KMS-11 (cell line): ENCODE results near the gene KCNIP1.

Source experiments
- H2AFZ ChIP-seq: fragments of 200-600 bp; sonication (generic); 2 replicates; pipeline ENCODE4 v1.6.1; 2016; ENCODE audit warnings: antibody characterized with exemption, mixed run types, low read depth
- H3K27ac ChIP-seq: fragments of 200-600 bp; sonication (generic); 2 replicates; pipeline ENCODE4 v1.6.1; 2016; ENCODE audit warnings: mild to moderate bottlenecking, mixed run types
- H3K27me3 ChIP-seq: fragments of 200-600 bp; sonication (generic); 2 replicates; pipeline ENCODE4 v1.6.1; 2017; ENCODE audit warnings: mild to moderate bottlenecking, low read depth, mixed run types, moderate library complexity; ENCODE audit not compliant: insufficient read depth
- H3K36me3 ChIP-seq: fragments of 200-600 bp; sonication (generic); 2 replicates; pipeline ENCODE4 v1.6.1; 2017; ENCODE audit warnings: mild to moderate bottlenecking, mixed run types; ENCODE audit not compliant: insufficient read depth
- H3K4me1 ChIP-seq: fragments of 200-600 bp; sonication (generic); 2 replicates; pipeline ENCODE4 v1.6.1; 2016; ENCODE audit warnings: mild to moderate bottlenecking, low read depth, mixed run types; ENCODE audit not compliant: poor library complexity, severe bottlenecking
- H3K4me2 ChIP-seq: fragments of 200-600 bp; sonication (generic); 2 replicates; pipeline ENCODE4 v1.7.0; 2016; ENCODE audit warnings: mild to moderate bottlenecking, mixed run types
- H3K4me3 ChIP-seq: fragments of 200-600 bp; sonication (generic); IDR thresholded peaks from 2 replicates; pipeline ENCODE4 v1.6.1; 2017; ENCODE audit warnings: low read depth, low read length, mixed read lengths; ENCODE audit not compliant: insufficient read depth
- H3K79me2 ChIP-seq: fragments of 200-600 bp; sonication (generic); 2 replicates; pipeline ENCODE4 v1.6.1; 2016; ENCODE audit warnings: low read depth, mixed run types; ENCODE audit not compliant: insufficient read depth
- H3K9ac ChIP-seq: fragments of 200-600 bp; sonication (generic); 2 replicates; pipeline ENCODE4 v1.6.1; 2016; ENCODE audit warnings: mild to moderate bottlenecking, mixed run types
- H4K20me1 ChIP-seq: fragments of 200-600 bp; sonication (generic); 2 replicates; pipeline ENCODE4 v1.6.1; 2016; ENCODE audit warnings: mild to moderate bottlenecking, mixed run types; ENCODE audit not compliant: insufficient read depth
- TF ChIP-seq, protein P1 (sequence below): fragments of 200-600 bp; sonication (generic); conservative IDR thresholded peaks from 2 replicates; pipeline ENCODE4 v1.6.1; 2017; ENCODE audit warnings: low read depth, mild to moderate bottlenecking, antibody characterized with exemption, low read length, moderate library complexity, mixed read lengths

Gene KCNIP1

DNA sequence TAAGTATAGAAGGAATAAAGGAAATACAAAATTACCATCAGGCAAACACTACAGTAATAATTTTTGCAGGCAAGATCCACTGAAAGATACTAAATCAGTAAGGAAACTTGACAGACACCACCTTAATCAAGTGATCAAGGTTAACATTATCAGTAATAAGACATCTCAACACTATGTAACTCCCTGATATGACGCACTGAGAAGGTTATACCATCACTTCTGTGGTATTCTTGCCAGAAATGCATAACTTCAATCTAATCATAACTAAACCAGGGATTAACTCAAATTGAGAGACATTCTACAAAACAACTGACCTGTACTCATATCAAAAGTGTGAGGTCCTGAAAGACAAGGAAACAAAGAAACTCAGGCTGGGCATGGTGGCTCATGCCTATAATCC, 227.2 kb downstream of the KCNIP1 start:
- no peaks in the 10 kb centered on the region for H3K79me2 ChIP-seq
- no peak overlapping the region for H3K9ac ChIP-seq
- no peak overlapping the region for H3K27ac ChIP-seq
- H3K4me2 ChIP-seq = no peak overlapping the region
- no peaks in the 10 kb centered on the region for H4K20me1 ChIP-seq
- no peak overlapping the region for H3K4me3 ChIP-seq
- no peaks in the 10 kb centered on the region for H3K4me1 ChIP-seq
- TF ChIP-seq, protein P1, sequence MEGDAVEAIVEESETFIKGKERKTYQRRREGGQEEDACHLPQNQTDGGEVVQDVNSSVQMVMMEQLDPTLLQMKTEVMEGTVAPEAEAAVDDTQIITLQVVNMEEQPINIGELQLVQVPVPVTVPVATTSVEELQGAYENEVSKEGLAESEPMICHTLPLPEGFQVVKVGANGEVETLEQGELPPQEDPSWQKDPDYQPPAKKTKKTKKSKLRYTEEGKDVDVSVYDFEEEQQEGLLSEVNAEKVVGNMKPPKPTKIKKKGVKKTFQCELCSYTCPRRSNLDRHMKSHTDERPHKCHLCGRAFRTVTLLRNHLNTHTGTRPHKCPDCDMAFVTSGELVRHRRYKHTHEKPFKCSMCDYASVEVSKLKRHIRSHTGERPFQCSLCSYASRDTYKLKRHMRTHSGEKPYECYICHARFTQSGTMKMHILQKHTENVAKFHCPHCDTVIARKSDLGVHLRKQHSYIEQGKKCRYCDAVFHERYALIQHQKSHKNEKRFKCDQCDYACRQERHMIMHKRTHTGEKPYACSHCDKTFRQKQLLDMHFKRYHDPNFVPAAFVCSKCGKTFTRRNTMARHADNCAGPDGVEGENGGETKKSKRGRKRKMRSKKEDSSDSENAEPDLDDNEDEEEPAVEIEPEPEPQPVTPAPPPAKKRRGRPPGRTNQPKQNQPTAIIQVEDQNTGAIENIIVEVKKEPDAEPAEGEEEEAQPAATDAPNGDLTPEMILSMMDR = no peak
- H2AFZ ChIP-seq = no peak overlapping the region
- no peaks in the 10 kb centered on the region for H3K36me3 ChIP-seq
- no peaks in the 10 kb centered on the region for H3K27me3 ChIP-seq

DNA sequence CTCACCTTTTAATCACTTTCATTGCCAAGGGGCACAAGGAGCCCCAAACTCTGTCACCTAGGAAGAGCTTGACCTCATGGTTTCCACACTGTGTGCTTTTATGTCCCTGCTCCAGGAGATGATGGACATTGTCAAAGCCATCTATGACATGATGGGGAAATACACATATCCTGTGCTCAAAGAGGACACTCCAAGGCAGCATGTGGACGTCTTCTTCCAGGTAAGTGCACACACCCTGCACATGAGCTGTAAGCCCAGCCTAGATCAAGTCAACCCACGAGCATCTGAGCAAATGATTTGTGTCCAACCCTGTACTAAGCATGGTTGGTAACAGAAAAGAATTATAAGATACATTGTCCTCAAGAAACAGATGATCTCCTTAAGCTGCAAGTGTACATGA, 228.9 kb downstream of the KCNIP1 start:
- H3K79me2 ChIP-seq = no peaks in the 10 kb centered on the region
- no peak overlapping the region for H3K4me3 ChIP-seq
- no peak overlapping the region for H2AFZ ChIP-seq
- H4K20me1 ChIP-seq = no peaks in the 10 kb centered on the region
- no peaks in the 10 kb centered on the region for H3K36me3 ChIP-seq
- no peaks in the 10 kb centered on the region for H3K27me3 ChIP-seq
- H3K27ac ChIP-seq = no peak overlapping the region
- H3K4me1 ChIP-seq = no peaks in the 10 kb centered on the region
- H3K4me2 ChIP-seq = no peak overlapping the region
- no peak overlapping the region for H3K9ac ChIP-seq
- TF ChIP-seq, protein P1 = no peak

DNA sequence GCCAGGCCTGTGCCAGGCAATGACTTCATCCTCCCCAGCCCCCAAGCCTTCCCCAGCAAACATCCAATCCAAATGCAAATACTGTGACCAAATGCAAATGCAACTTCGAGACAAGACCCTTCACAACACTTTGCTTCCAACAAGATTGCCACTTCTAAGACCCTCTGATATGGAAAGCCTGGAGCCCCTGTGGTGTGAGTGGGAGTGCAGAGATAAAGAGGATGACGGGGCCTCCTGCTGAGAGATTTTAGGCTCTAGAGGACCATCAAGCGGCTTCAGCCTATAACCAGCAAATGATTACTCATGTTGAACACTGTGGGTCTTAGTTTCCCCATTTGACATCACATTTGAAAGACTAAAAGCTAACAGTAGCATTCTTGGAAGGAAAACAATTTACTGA, 233.1 kb downstream of the KCNIP1 start:
- Histone ChIP-seq H2AFZ (no peak overlapping the region), H3K9ac (no peak overlapping the region), H3K27me3 (no peaks in the 10 kb centered on the region), H3K4me2 (no peak overlapping the region), H3K27ac (no peak overlapping the region), H3K4me1 (no peaks in the 10 kb centered on the region), H3K4me3 (no peak overlapping the region), H3K36me3 (no peaks in the 10 kb centered on the region), H4K20me1 (no peaks in the 10 kb centered on the region), H3K79me2 (no peaks in the 10 kb centered on the region)
- TF ChIP-seq, protein P1 = no peak

DNA sequence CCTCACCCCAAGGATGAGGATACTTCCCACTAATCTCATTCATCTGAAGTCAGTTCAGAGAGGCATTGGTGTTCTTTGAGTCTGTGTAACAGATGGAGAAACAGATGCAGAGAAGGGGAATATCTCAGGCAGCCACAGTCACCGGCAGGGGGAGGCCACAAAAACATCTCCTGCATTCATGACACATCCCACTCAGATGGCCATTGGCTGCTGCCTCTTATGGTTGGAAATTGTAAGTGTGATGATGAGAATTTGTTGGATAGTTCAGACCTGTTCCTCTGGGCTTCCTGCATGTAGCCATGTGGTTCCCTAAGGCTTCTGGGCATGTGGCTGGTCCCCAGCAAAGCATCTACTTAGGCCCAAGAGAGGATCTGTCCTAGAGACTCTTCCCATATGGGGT, 233.8 kb downstream of the KCNIP1 start:
- Histone ChIP-seq H3K36me3 (no peaks in the 10 kb centered on the region), H4K20me1 (no peaks in the 10 kb centered on the region), H3K27me3 (no peaks in the 10 kb centered on the region), H2AFZ (no peak overlapping the region), H3K4me2 (no peak overlapping the region), H3K79me2 (no peaks in the 10 kb centered on the region), H3K9ac (no peak overlapping the region), H3K4me1 (no peaks in the 10 kb centered on the region), H3K4me3 (no peak overlapping the region), H3K27ac (no peak overlapping the region)
- TF ChIP-seq, protein P1 = no peak
